ENCODE results near the gene UBR4. TPM values are rescaled to one million over a fixed set of nuclear protein-coding genes. Genes with fewer than 3 reads are reported as not detected.
A peak's percentile ranks its signal among the peaks of the same experiment; 100 is the strongest.

Gene UBR4
- total RNA-seq, 1 experiment from 2014 or later, result 126 TPM

GRCh38 chr1:19113697-19114092 lies 96.4 kb downstream of the UBR4 start:
- ChIA-PET POLR2A (no interaction called here), CTCF (interaction anchor here (0.7 to 0.8 kb wide), 2 partner anchors 9 to 102 kb away, joined by 3 read pairs; no protein-coding TSS in a partner anchor)
- no peaks in the 10 kb centered on the region for H3K4me1 ChIP-seq (ENCODE audit: control insufficient read depth, insufficient read depth, low read length)
- no peak for TF ChIP-seq POLR2AphosphoS5 (IDR thresholded peaks at IDR 0.05; ENCODE audit: low read depth, low read length)
- peak; percentile 44; the same call in 1 of the 2 replicates for TF ChIP-seq CTCF (IDR thresholded peaks at IDR 0.05)
- no peak for TF ChIP-seq TCF7L2 (IDR thresholded peaks at IDR 0.05; ENCODE audit: low read depth, low read length)
- no peak overlapping the region for H3K27ac ChIP-seq (ENCODE audit: low read length)
- BruUV-seq (replicated peaks), result no TSS peak
- peaks cover 68% of the 10 kb centered on the region for H3K36me3 ChIP-seq (ENCODE audit: control insufficient read depth, insufficient read depth, low read length)
- peak; percentile 67 for ATAC-seq
- in situ Hi-C loops (cut with HindIII; ENCODE audit: low pct_unique_long_range_greater_than_20kb, low sequenced_read_pairs), result no loop called here
- intact Hi-C loops (cut with micrococcal nuclease; ENCODE audit: unreplicated experiment), result no loop called here
- no peaks in the 10 kb centered on the region for H3K27me3 ChIP-seq (ENCODE audit: control insufficient read depth, insufficient read depth, low read length)
- no peak overlapping the region for H3K4me3 ChIP-seq (ENCODE audit: low read depth in 2 of 2, low read length in 2 of 2)
- peak; percentile 13 for DNase-seq (ENCODE audit: low read depth, low spot score)
- no peaks in the 10 kb centered on the region for H3K9me3 ChIP-seq (ENCODE audit: control insufficient read depth, insufficient read depth, low read depth, low read length)

GRCh38 chr1:19112891-19113696 lies 97.0 kb downstream of the UBR4 start:
- ChIA-PET POLR2A (no interaction called here), CTCF (interaction anchor here (0.8 kb wide), 1 partner anchor 8 kb away, joined by 3 read pairs; no protein-coding TSS in a partner anchor)
- Histone ChIP-seq H3K36me3 (ENCODE audit: control insufficient read depth, insufficient read depth, low read length) (peaks cover 72% of the 10 kb centered on the region), H3K27me3 (ENCODE audit: control insufficient read depth, insufficient read depth, low read length) (no peaks in the 10 kb centered on the region), H3K27ac (ENCODE audit: low read length) (no peak overlapping the region), H3K4me1 (ENCODE audit: control insufficient read depth, insufficient read depth, low read length) (no peaks in the 10 kb centered on the region), H3K4me3 (ENCODE audit: low read depth in 2 of 2, low read length in 2 of 2) (no peak overlapping the region), H3K9me3 (ENCODE audit: control insufficient read depth, insufficient read depth, low read depth, low read length) (no peaks in the 10 kb centered on the region)
- TF ChIP-seq CTCF (IDR thresholded peaks at IDR 0.05), result no peak
- no peak for TF ChIP-seq TCF7L2 (IDR thresholded peaks at IDR 0.05; ENCODE audit: low read depth, low read length)
- TF ChIP-seq SIN3A (IDR thresholded peaks at IDR 0.05; ENCODE audit: borderline replicate concordance, insufficient read depth, low read depth, low read length), result no peak
- no peak for TF ChIP-seq REST (IDR thresholded peaks at IDR 0.05; ENCODE audit: insufficient read depth in 1 of 2, low read depth in 2 of 2, low read length in 1 of 2)
- TF ChIP-seq POLR2AphosphoS5 (IDR thresholded peaks at IDR 0.05; ENCODE audit: low read depth, low read length), result no peak
- no peak for ATAC-seq
- no TSS peak for BruUV-seq (replicated peaks)
- intact Hi-C loops (cut with micrococcal nuclease; ENCODE audit: unreplicated experiment) (no loop called here), in situ Hi-C loops (cut with HindIII; ENCODE audit: low pct_unique_long_range_greater_than_20kb, low sequenced_read_pairs) (no loop called here)
- no peak for DNase-seq (ENCODE audit: low read depth, low spot score)

Data from Panc1 (cell line).